ENCODE data around the gene PEX11A.

PEX11A gene

DNA sequence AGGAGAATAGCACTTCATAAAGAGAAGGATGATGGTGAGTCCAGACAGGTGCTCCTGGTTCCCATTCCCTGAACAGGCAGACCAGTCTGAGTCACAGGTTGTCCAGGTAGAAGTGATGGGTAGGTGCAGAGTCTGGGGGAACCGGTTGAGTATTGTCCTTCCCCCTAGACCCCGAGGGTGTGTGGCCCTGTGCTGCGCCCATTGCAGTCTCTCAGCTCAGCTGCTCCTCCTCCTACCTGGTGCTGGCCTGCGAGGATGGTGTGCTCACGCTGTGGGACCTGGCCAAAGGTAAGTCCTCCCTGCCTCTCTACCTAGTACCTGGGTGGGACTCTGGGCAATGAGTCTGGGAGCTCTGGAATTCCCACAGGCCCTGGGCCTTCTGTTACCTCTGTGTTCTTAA lies 40.7 kb upstream of the PEX11A start:
- TF ChIP-seq ZNF549 (tag by site-specific recombination; IDR thresholded peaks at IDR 0.05) (no peak), ZNF211 (tag by site-specific recombination; IDR thresholded peaks at IDR 0.05; ENCODE audit: low read depth) (no peak), ZNF529 (tag by site-specific recombination; IDR thresholded peaks at IDR 0.05; ENCODE audit: insufficient replicate concordance) (no peak), KLF9 (tag by site-specific recombination; IDR thresholded peaks at IDR 0.05; ENCODE audit: low read depth) (no peak), ZFHX2 (tag by site-specific recombination; conservative IDR thresholded peaks at IDR 0.05) (no peak), ZNF266 (tag by site-specific recombination; IDR thresholded peaks at IDR 0.05; ENCODE audit: low read depth) (no peak), ZNF10 (tag by site-specific recombination; IDR thresholded peaks at IDR 0.05) (no peak), SALL2 (tag by site-specific recombination; IDR thresholded peaks at IDR 0.05; ENCODE audit: borderline replicate concordance) (no peak), SP7 (tag by site-specific recombination; IDR thresholded peaks at IDR 0.05) (no peak), ZNF184 (tag by site-specific recombination; IDR thresholded peaks at IDR 0.05) (no peak), ZNF341 (tag by site-specific recombination; IDR thresholded peaks at IDR 0.05; ENCODE audit: low read depth) (no peak), ZNF600 (tag by site-specific recombination; IDR thresholded peaks at IDR 0.05) (no peak), MEIS1 (CRISPR knock-in tag; IDR thresholded peaks at IDR 0.05; ENCODE audit: borderline replicate concordance) (no peak), ZNF701 (tag by site-specific recombination; IDR thresholded peaks at IDR 0.05) (no peak), GLI2 (tag by site-specific recombination; IDR thresholded peaks at IDR 0.05; ENCODE audit: borderline replicate concordance, low read depth) (no peak), PRDM1 (tag by site-specific recombination; IDR thresholded peaks at IDR 0.05) (no peak)
- TF ChIP-seq, protein P1, sequence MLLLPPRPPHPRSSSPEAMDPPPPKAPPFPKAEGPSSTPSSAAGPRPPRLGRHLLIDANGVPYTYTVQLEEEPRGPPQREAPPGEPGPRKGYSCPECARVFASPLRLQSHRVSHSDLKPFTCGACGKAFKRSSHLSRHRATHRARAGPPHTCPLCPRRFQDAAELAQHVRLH (tag by site-specific recombination; IDR thresholded peaks at IDR 0.05), result no peak
- TF ChIP-seq, protein P2, sequence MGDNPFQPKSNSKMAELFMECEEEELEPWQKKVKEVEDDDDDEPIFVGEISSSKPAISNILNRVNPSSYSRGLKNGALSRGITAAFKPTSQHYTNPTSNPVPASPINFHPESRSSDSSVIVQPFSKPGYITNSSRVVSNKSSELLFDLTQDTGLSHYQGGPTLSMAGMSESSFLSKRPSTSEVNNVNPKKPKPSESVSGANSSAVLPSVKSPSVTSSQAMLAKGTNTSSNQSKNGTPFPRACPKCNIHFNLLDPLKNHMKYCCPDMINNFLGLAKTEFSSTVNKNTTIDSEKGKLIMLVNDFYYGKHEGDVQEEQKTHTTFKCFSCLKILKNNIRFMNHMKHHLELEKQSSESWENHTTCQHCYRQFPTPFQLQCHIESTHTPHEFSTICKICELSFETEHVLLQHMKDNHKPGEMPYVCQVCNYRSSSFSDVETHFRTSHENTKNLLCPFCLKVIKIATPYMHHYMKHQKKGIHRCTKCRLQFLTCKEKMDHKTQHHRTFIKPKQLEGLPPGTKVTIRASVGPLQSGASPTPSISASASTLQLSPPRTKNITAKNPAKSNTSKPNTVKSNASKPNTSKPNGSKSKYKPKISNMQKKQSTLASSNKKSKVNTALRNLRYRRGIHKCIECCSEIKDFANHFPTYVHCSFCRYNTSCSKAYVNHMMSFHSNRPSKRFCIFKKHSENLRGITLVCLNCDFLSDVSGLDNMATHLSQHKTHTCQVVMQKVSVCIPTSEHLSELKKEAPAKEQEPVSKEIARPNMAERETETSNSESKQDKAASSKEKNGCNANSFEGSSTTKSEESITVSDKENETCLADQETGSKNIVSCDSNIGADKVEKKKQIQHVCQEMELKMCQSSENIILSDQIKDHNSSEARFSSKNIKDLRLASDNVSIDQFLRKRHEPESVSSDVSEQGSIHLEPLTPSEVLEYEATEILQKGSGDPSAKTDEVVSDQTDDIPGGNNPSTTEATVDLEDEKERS (tag by site-specific recombination; IDR thresholded peaks at IDR 0.05), result no peak
- TF ChIP-seq, protein P3, sequence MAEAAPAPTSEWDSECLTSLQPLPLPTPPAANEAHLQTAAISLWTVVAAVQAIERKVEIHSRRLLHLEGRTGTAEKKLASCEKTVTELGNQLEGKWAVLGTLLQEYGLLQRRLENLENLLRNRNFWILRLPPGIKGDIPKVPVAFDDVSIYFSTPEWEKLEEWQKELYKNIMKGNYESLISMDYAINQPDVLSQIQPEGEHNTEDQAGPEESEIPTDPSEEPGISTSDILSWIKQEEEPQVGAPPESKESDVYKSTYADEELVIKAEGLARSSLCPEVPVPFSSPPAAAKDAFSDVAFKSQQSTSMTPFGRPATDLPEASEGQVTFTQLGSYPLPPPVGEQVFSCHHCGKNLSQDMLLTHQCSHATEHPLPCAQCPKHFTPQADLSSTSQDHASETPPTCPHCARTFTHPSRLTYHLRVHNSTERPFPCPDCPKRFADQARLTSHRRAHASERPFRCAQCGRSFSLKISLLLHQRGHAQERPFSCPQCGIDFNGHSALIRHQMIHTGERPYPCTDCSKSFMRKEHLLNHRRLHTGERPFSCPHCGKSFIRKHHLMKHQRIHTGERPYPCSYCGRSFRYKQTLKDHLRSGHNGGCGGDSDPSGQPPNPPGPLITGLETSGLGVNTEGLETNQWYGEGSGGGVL (tag by site-specific recombination; IDR thresholded peaks at IDR 0.05), result no peak
- Histone ChIP-seq H3K9me3 (ENCODE audit: control insufficient read depth, insufficient read depth, low read depth, low read length) (no peaks in the 10 kb centered on the region), H3K36me3 (ENCODE audit: control insufficient read depth in 2 of 2, insufficient read depth in 1 of 2, low read length in 2 of 2) (no peaks in the 10 kb centered on the region), H3K4me3 (ENCODE audit: low read depth, low read length) (no peak overlapping the region), H3K4me1 (ENCODE audit: control insufficient read depth, insufficient read depth, low read length) (no peaks in the 10 kb centered on the region), H3K27ac (ENCODE audit: extremely low read depth, low read depth, low read length) (no peak overlapping the region)
- POLR2A ChIA-PET, result no interaction called here
- CTCF ChIA-PET, result interaction anchor here (1.0 to 2.8 kb wide), 5 partner anchors 9 to 157 kb away, joined by 3 to 12 read pairs (median 4); no protein-coding TSS in a partner anchor

DNA sequence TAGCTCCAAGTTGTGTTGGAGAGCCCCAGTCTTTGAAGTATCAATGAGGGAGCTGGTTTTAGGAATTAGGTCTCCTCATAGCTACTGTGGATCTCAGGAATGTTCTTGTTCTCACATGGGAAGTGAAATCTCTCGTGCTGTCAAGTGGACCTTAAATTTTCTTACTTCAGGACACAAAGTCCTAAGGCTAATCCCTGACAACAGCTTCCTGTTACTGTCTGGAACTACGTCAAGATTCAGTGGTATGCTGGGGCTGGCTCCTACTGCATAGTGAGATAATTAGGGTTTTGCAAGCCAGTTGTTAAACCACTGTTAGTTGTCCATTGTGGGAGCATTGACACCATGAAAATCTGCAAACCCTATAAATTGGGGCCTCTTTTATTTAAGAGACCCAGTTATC lies 37.7 kb upstream of the PEX11A start:
- Histone ChIP-seq H3K4me3 (ENCODE audit: low read depth, low read length) (no peak overlapping the region), H3K27ac (ENCODE audit: extremely low read depth, low read depth, low read length) (no peak overlapping the region), H3K9me3 (ENCODE audit: control insufficient read depth, insufficient read depth, low read depth, low read length) (no peaks in the 10 kb centered on the region), H3K4me1 (ENCODE audit: control insufficient read depth, insufficient read depth, low read length) (no peaks in the 10 kb centered on the region), H3K36me3 (ENCODE audit: control insufficient read depth in 2 of 2, insufficient read depth in 1 of 2, low read length in 2 of 2) (no peaks in the 10 kb centered on the region)
- CTCF ChIA-PET, result interaction anchor here (0.8 to 2.5 kb wide), 5 partner anchors 9 to 161 kb away, joined by 3 to 10 read pairs (median 5); no protein-coding TSS in a partner anchor
- POLR2A ChIA-PET, result no interaction called here
- TF ChIP-seq, protein P4, sequence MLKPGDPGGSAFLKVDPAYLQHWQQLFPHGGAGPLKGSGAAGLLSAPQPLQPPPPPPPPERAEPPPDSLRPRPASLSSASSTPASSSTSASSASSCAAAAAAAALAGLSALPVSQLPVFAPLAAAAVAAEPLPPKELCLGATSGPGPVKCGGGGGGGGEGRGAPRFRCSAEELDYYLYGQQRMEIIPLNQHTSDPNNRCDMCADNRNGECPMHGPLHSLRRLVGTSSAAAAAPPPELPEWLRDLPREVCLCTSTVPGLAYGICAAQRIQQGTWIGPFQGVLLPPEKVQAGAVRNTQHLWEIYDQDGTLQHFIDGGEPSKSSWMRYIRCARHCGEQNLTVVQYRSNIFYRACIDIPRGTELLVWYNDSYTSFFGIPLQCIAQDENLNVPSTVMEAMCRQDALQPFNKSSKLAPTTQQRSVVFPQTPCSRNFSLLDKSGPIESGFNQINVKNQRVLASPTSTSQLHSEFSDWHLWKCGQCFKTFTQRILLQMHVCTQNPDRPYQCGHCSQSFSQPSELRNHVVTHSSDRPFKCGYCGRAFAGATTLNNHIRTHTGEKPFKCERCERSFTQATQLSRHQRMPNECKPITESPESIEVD (tag by site-specific recombination; IDR thresholded peaks at IDR 0.05), result no peak
- TF ChIP-seq, protein P5, sequence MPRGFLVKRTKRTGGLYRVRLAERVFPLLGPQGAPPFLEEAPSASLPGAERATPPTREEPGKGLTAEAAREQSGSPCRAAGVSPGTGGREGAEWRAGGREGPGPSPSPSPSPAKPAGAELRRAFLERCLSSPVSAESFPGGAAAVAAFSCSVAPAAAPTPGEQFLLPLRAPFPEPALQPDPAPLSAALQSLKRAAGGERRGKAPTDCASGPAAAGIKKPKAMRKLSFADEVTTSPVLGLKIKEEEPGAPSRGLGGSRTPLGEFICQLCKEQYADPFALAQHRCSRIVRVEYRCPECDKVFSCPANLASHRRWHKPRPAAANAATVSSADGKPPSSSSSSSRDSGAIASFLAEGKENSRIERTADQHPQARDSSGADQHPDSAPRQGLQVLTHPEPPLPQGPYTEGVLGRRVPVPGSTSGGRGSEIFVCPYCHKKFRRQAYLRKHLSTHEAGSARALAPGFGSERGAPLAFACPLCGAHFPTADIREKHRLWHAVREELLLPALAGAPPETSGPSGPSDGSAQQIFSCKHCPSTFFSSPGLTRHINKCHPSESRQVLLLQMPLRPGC (tag by site-specific recombination; IDR thresholded peaks at IDR 0.05), result no peak
- TF ChIP-seq RBAK (tag by site-specific recombination; IDR thresholded peaks at IDR 0.05) (no peak), ZNF792 (tag by site-specific recombination; IDR thresholded peaks at IDR 0.05) (no peak), ZXDB (tag by site-specific recombination; IDR thresholded peaks at IDR 0.05) (no peak), SALL2 (tag by site-specific recombination; IDR thresholded peaks at IDR 0.05; ENCODE audit: borderline replicate concordance) (no peak), ZNF2 (tag by site-specific recombination; IDR thresholded peaks at IDR 0.05) (no peak), ZBTB48 (tag by site-specific recombination; IDR thresholded peaks at IDR 0.05) (no peak), ZNF791 (tag by site-specific recombination; IDR thresholded peaks at IDR 0.05) (no peak)

All from HEK293 (cell line).